ENCODE measurements around the gene CAMKK2. TPM values are rescaled to one million over a fixed set of nuclear protein-coding genes. Genes with fewer than 3 reads are reported as not detected.

The CAMKK2 gene
- 9.5 and 13.7 TPM in 2 replicates for total RNA-seq

DNA sequence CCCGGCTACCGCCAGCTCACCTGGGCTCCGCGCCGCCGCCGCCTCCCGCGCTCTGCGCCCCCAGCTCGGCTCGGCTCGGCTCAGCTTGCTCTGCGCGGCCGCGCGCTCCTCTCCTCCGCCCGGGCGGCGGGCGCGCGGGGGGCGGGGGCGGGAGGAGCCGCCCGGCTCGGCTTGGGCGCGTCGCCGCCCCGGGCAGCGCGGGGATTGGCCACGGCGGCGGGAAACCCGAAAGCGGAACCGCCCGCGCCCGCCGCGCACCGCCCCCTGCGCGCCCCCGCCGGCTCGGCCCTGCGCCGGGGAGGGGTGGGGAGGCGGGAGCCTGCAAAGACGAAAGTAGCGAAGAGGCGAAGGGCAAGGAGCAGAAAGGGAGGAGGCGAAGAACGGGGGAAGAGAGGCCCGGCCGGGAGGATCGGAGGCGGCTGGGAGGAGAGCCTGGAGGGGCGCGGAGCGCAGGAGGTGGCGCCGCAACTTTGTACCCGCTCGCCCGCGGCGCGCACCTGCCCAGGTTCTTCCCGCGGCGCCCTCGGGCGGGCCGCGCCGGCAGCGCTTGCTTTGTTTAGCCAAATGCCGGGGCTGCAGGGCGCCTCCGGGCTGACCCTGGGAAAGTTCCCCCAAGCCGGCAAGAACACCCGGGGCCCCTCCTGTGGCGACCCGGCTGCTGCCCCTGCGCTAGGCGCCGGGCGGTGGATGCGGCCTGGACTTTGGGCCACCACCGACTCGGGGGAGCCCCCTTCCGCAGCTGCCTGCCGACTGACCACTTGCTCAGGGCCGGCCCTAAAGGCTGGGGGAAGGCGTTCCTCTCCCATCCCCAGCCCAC is at the start of gene CAMKK2:
Gene CAMKK2 (minus strand): TSS at position 92 of the 817 bp plus-strand sequence. CDS start 22,183 bp downstream, outside the sequence.

DNA sequence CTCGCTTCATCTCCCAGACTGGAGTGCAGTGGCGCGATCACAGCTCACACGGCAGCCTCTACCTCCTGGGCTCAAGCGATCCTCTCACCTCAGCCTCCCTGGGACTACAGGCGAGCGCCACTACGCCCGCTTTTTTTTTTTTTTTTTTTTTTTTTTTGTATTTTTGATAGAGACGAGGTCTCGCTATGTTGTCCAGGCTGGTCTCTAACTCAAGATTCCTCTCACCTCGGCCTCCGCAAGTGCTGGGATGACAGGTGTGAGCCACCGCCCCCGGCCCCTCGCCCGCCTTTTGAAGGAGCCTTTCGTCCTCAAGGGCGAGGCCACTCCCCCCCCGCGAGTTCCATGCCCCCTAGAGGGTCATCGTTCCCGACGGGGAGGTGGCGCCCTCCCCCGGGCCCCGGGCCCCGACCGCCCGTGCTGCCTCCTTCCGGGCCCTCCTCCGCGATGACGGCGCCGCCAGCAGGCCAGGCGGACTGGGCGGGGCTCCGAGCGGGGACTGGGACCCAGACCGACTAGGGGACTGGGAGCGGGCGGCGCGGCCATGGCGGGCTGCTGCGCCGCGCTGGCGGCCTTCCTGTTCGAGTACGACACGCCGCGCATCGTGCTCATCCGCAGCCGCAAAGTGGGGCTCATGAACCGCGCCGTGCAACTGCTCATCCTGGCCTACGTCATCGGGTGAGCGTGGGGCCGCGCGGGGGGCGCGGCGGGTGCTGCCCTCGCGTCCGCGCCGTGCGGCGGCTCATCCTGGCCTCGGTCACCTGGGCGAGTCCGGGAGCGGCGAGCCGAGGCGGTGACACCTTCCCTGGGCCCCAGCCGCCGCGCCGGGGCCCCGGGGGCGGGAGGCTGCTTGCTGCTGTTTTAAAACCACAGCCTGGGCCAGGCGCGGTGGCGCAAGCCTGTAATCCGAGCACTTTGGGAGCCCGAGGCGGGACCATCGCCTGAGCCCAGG is 86.6 kb downstream of the CAMKK2 start, which contains the start of gene P2RX4:
Gene P2RX4 (plus strand): TSS at position 506 of the 949 bp plus-strand sequence. CDS start 36 bp downstream, at position 542.

Other genes starting within 250 kb of the CAMKK2 start
- 0.65 and 1.7 TPM in 2 replicates for gene P2RX7, start 163.8 kb downstream of the CAMKK2 start, total RNA-seq
- gene P2RX4, start 86.6 kb downstream of the CAMKK2 start, total RNA-seq, result 19.5 and 30.4 TPM in 2 replicates
- 113 and 126 TPM in 2 replicates for gene ANAPC5, start 55.7 kb upstream of the CAMKK2 start, total RNA-seq
- 69.5 and 93.7 TPM in 2 replicates for gene RNF34, start 103.4 kb upstream of the CAMKK2 start, total RNA-seq

All from smooth muscle cell of bladder (primary cell).